HG03460 (cell line): ENCODE measurements around the gene PHF5A.
"Not testable (repeated sequence)": the region's sequence is repeated elsewhere in the genome, so short reads cannot be mapped to it uniquely, and the experiment has no call there.

Experiments
- ATAC-seq: cut with Tn5 transposase; IDR thresholded peaks from one replicate; pipeline ENCODE4 v1.9.1; 2021; ENCODE audit not compliant: unreplicated experiment

Gene PHF5A

DNA sequence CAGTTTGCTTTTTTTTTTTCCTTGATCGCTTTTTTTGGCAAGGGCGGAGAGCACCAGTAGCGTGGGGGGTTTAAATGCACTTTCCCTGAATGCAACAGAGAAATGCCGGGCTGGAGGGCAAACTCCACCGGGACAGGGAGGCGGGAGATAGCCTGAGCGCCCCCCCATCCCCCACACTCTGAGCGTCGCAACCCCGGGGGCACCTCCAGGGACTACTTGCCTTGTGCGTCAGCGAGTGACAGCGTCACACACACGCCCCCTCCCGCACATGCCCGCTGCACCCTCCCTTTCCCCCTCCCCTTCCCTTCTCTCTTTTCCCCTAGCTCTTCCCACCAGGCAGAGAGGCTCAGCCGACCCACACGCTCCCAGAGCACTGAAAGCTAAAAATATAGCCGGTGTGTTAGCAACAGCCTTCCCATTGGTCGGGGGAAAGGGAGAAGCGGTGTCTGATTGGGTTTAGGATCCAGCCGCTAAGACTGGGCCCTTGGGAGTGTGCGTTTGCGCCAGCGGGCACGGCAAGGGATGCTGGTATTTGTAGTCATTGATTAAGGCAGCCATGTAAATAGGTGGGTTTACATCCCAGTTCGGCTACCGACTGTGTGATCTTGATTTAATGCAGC lies 20.2 kb downstream of the PHF5A start:
- peak; percentile 43 for ATAC-seq

DNA sequence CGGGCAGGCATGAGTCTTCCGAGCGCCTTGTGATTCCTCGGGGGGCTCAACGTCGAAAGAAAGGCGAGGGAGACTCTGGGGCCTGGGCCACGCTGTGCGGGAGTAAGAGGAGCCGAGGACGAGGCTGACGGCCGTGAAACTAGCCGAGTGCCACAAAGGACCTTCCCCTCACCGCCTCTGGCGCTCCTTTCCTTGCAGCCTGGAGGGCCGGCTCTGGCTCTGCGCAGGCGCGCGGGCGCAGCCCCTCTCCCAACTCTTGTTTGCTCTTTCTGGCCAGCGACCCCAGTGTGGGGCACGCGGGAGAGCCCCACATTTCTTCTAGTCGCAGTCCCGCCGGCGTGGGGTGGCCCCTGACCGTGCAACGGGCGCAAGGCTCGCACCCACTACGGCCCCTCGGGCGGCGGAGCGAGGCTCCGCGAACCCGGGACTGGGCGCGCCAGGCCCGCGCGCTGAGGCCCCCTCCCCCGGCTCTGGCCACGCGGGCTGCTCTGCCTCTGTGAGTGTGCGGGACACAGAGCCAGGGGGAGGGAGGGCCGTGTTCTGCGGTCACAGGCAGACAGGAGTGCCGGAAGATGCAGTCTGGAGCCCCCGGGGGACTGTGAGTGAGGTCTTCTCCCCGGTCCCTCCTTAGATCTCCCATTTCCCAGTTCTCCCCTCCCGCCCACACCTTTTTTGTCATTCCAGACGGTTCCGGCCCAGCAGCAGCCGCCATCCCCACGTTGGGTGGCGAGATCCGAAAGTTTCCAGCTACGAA lies 20.9 kb downstream of the PHF5A start:
- no peak for ATAC-seq

DNA sequence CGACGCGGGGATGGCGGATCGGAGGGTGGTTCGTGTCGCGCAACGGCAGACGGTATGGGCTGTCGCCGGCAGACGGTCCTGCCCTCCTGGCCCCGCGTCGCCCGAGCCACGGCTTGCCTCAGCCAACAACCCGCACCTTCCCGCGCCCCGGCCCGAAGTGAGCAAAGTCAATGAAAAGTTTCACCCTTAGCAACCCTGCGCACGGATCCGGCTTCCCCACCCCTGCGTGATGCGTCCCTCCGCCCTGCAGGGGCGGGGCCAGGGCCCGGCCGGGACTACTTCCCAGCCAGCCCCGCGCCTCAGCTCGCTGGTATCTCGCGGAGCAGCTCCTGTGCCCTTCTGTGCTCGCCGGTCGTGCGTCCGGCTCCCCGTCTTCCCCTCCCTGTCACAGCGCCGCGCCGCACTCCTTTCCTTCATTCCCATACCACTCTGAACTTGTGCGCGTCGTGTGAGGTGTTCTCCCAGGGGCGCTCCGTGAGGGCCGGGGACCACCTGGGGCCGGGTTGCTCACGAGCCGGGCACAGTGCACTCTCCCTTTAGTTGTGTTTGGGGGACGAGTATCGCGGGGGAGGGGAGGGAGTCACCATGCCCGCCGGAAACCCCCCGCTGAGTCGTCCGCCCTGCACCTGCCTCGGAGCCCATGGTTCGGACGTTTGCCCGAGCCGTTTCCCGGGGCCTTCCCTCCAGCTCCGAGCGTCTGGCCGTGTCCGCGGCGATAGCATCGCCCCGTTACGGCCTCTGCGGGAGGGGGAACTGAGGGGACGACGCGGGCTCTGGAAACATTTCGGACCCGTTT lies 21.7 kb downstream of the PHF5A start, which contains the start of gene TOB2:
Gene TOB2 (minus strand): TSS at position 163 of the 796 bp plus-strand sequence. CDS start 9,456 bp downstream, outside the sequence.
- ATAC-seq: peak; percentile 32

DNA sequence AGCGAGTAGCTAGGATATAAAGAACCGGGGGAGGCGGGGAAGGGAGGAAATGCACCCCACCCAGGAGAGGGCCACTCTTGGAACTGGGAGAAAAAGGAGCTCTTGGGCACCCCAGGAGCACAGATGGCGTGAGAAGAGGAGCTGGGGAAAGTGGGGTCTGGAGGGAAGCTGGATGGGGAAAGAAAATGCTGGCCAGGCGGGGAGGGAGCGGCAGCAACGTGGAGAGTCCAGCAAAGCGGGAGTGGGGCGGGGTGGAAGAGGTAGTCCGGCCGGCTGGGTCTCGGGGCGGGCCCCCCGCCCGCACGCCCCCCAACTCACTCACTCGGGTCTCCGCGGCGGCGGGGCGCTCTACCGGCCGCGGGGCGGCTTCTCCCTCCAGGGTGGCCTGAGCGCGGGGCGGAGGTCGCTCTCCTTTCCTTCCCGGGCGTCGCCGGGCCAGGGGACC lies 22.4 kb downstream of the PHF5A start:
- ATAC-seq: no peak

- no peak for ATAC-seq
Measured at GRCh38 chr22:41445129-41446056, 23.1 kb downstream of the PHF5A start.

- peak; percentile 44 for ATAC-seq
Measured at GRCh38 chr22:41444360-41445128, 23.9 kb downstream of the PHF5A start.

- no peak for ATAC-seq
Measured at GRCh38 chr22:41442240-41442792, 26.2 kb downstream of the PHF5A start.

- ATAC-seq: not testable (repeated sequence)
Measured at GRCh38 chr22:41440511-41440910, 28.0 kb downstream of the PHF5A start.

DNA sequence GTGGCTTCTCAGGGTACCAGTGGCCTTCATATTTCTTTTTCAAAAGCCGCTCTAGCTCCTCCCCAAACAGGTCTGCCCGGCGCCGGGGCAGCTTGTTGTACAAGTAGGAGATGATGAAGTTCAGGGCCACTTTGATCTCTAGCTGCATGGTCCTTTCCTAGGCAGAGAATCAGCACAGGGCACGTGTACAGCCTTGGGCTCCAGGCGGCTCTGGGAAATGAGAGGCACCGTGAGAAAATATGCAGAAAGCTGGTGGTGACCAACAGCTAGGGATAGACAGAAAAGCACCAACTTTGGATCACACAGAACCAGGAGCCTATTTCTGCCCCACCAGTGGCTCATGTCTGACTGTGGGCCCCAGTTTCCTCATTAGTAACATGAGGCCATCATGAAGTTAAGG lies 31.3 kb downstream of the PHF5A start:
- no peak for ATAC-seq

DNA sequence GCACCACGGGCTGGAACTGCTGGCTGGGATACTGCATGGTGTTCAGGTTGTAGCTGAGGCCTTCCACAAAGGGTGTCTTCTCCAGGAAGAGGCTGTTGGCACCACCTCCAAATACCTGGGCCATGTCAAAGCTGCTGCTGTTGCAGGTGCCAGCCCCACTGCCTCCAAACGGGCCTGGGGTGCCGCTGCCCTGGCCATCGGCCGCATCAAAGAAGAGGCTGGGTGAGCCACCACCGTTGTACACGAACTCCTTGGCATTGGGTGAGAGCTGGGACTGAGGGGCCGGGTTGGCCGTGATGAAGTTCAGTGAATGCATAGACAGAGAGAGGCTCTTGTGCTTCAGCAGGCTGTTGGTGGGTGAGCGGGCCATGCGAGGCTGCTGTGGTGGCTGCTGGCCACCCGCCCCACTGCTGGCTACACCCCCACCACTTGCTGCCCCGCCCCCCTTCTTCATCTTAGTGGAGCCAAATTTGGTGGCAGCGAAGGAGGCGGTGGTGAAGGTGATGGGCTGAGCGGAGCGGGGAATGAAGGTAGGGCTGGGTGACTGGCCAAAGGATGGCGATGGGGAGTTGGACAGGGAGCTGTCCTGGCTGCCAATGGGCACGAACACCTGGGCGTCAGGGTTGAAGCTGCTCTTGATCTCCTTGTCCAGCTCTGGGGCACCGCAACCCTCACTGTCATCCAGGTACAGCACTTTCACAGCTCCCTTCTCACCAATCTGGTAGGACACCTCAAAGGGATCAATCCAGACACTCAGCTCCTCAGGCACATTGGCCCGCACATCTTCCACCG lies 32.0 kb downstream of the PHF5A start:
- ATAC-seq: no peak

- ATAC-seq: no peak
Measured at GRCh38 chr22:41435560-41435959, 32.9 kb downstream of the PHF5A start.

GRCh38 chr22:41434361-41435003 lies 34.0 kb downstream of the PHF5A start:
- ATAC-seq: not testable (repeated sequence)

- ATAC-seq: not testable (repeated sequence)
Measured at GRCh38 chr22:41433480-41433879, 35.0 kb downstream of the PHF5A start.

GRCh38 chr22:41431656-41432055 lies 36.8 kb downstream of the PHF5A start:
- ATAC-seq: no peak

DNA sequence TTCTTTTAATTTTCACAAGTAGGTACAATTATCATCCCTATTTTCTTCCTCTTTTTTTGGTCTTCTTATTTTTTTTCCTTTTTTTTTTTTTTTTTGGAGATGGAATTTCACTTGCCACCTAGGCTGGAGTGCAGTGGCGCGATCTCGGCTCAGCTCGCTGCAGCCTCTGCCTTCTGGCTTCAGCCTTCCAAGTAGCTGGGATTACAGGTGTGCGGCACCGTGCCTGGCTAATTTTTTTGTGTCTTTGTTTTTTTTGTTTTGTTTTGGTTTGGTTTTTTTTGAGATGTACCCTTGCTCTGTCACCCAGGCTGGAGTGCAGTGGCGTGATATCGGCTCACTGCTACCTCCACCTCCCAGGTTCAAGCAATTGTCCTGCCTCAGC lies 38.5 kb downstream of the PHF5A start:
- ATAC-seq: no peak

- no peak for ATAC-seq
Measured at GRCh38 chr22:41429232-41429950, 39.1 kb downstream of the PHF5A start.

DNA sequence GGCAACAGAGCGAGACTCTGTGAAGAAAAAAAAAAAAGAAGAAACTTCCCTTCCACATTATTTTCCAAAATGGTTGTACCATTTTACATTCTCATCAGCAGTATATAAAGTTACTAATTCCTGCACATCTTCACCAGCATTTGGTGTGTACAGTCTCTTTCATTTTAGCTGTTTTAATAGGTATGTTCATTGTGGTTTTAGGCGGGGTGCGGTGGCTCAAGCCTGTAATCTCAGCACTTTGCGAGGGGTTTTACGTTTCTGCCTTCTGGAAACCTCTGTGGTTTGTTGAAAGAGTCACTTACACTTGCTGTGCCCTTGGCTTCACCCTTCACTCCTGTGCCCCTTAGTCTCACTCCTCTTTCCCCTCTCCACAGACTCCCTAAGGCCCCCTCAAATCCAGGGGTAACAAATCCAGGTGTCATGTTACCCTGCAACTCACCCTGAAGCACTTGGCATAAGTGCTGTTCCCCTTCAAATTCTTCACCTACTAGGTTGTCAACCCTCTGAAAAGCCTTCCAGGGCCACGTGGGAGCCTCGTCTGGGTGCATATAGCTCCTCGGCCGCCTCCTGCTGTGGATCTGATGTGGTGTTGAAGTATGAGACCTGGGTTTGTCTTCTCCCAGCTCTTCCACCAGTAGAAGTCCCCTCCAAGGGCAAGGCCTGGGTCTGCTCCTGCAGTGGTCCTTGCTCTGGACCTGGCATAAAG lies 42.7 kb downstream of the PHF5A start:
- ATAC-seq: no peak
